G401.6 (cell line): ENCODE data around the gene LIPT2.

Experiments
- FAIRE-seq: peaks from 2 replicates; lab custom pipeline; 2012; peaks lifted over from hg19 to GRCh38; lab: Jason Lieb, UNC

Gene LIPT2

DNA sequence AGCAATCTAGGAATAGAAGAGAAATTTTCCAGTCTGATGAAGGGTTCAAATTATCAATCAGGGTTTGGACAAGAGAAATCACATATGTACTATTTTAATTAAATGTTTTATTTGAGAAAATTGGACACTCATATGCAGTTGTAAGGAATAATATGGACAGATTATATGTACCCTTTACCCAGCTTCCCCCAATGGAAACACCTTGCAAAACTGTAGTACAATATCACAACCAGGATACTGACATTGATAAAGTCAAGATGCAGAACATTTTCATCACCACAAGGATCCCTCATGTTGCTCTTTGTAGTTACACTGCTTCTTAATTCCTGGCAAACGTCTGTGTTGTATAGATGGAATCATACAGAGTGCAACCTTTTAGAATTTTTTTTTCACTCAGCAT lies 1.4 kb upstream of the LIPT2 start:
- no peak for FAIRE-seq

DNA sequence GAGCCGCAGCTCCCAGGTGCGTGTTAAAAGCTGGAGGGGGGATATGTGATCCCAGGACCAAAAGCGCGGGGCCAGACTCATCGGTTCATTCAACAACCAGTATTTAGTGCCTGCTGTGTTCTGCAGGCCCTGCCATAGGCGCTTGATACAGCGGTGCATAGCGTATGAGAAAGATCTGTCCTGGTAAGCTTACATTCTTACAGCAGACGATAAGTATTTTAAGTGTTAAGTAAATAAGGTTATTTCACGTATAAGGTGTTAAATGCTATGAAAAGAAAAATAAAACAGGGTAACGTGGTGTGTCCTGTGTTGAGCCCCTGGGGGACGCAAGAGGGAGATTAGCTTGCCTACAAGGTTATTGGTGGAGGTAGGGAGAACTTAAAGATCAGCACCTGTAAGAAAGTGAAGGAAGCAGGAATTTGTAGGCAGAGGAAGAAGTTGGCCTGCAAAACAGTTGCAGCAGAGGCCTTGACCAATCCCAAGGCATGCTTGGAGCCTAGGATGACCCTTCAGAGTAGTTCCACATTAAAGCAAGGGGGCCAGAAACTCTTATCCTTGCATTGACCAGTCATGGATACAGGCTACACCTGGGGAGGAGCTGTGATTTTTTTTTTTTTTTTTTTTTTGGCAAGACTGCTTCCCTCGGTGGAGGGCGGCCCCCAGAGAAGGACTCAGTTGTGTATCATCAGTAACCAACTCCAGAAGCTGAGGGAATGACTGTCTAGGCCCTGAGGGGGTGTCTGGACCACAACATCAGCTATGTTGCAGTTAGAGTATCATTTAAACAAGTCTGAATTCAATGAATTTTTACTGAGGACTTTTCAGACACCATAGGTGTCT lies 487 bp upstream of the LIPT2 start:
- FAIRE-seq = no peak

DNA sequence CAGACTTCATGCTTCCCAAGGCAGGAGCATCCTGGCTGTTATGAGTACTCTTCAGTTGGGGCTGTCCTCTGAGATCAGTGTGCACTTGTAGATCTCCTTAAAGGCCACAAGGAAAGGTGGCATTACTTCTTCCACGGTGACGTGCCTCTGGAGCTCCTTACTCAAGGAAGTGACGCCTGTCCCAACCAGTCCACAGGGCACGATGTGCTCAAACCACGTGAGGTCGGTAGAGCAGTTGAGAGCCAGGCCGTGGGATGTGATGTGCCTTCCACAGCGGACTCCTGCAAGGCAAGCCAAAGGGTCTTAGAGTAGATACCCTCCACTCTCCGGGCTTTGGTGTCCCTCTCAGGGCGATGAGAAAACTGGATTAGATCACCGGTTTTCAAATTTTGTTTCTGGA lies 1.4 kb downstream of the LIPT2 start:
- no peak for FAIRE-seq

DNA sequence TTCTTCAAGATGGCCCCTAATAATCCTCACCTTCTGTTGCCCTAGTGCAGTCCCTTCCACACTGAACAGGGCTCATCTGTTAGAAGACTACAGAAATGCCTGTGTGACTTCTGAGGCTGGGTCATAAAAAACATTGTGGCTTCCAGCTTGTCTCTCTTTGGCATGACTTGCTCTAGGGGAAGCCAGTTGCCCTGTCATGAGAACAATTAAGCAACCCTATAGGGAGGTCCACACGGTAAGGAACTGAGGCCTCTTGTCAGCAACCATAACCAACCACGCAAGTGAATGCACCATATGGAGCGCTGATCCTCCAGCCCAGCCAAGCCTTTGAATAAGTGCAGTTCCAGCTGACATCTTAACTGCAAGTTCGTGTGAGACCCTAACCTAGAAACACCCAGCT lies 2.6 kb downstream of the LIPT2 start:
- no peak for FAIRE-seq

DNA sequence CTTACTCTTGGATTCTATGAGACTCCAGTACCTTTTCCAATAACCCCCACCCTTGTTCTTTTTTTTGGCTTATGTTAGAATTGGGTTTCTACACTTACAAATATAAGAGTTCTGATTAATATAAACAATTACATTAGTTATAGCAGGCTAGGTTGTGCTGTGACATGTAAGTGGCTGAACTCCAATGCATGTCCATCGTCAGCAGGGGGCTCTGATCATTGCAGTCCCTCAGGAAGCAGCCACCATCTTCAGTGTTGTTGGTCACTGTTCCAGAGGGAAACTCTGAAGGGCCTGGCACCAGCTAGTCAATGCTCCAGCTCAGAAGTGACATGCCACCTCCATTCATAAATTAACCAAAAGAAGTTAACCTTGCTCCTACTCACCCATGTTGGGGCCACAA lies 5.6 kb downstream of the LIPT2 start:
- FAIRE-seq = no peak

DNA sequence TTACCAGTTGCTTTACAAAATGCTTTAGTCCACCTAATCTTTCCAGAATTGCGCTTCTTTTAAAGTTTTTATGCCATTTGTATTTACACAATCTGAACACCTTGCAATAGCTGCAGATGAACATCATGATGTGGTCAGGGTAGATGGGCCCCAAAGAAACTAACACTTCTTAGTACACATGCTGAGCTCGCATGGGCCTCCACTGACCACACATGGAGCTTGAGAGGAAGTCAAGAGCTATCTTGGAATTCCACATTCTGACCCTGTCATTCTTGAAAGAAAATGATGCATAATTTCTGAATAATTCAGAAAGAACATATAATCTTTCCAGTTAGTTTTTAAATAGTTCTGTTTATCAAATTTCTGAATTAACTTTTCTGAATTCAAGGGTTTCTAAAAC lies 7.7 kb downstream of the LIPT2 start:
- no peak for FAIRE-seq

DNA sequence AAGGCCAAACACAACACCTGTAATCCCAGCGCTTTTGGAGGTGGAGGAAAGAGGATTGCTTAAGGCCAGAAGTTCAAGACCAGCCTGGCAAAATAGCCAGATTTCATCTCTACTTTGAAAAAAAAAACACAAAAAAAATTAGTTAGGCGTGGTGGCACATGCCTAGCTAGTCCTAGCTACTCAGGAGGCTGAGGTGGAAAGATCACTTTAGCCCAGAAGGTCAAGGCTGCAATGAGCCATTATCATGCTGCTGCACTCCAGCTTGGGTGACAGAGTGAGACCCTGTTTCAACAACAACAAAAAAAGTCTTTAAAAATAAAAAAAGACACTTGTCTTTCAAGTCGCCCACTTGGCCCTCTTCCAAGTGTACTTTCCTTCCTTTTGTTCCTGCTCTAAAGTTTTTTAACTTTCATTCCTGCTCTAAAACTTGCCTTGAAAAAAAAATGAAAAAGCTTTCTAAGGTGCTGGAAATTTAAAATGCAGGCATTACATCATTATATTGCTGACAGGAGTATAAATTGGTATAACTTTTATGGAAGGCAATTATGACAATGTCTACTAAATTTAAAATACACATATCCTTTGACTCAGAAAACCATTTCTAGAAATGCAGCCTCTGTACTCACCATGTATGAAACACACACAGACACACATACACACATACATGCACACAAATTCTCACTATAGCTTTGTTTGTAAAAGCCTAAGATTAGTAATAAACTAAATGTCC lies 12.7 kb downstream of the LIPT2 start:
- FAIRE-seq = no peak

DNA sequence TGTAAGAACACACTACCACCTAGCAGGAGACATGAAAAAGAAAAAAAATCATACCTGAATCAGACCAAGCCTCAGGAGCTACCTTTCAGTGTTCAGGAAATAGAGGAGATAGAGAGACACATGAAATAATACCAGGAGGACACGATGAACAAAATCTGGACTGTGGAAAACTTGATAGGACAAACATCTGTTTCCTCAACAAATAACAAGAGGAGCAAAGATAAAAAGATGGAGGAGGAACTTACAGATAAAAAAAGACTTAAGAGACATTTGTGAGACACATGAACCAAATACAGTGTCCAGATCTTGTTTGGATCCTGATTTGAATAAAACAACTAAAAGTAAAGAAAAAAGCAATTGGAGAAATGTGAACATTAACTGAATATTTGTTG lies 13.8 kb downstream of the LIPT2 start:
- FAIRE-seq = no peak

DNA sequence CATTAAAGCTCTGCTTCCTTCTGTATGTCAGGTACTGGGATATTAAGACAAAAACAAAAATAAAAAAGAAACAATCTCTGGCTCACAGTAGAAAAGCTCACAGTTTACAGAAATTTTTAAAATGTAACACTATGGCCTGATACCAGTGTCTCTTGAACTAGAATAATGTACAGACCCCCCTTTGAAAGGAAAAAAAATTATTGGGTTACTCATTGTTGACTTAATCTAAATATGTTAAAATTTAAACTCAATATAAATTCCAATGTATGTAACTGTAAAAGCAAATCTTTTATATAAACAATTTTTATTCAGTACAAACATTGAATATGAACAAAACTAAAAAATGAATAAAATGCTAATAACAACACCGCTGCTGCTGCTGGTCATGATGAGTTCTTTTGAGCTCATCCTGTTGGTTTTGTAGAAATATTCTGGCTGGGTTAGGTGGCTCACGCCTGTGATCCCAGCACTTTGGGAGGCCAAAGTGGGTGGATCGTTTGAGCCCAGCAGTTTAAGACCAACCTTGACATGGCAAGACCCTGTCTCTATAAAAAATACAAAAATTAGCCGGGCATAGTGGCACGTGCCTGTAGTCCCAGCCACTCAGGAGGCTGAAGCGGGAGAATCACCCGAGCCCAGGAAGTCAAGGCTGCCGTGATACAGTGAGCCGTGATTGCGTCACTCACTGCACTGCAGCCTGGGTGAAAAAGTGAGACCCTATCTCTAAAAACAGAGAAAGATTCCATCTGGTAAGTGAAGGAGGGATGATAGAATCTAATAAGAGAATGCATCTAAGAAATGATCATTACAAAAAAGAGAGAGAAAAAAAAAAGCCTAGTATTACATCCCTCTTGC lies 14.4 kb downstream of the LIPT2 start:
- no peak for FAIRE-seq

DNA sequence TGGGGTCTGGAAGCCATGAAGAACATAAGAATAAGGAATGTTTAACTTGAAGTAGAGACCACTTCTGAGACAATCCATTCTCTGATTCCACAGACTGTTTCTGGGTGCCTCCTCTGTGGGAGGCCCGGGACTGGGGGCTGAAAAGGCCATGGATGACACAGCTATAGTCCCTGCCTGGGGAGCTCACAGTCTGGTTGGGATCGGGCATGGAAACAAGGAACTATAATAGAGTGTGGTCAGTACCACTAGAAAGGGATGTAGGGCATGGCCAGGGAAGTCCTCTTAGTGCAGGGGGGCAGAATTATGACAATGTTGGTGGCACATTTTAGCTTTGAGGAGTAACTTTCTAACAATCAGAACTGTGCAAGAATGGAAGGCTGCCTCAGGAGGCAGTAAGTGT lies 17.0 kb downstream of the LIPT2 start:
- no peak for FAIRE-seq

DNA sequence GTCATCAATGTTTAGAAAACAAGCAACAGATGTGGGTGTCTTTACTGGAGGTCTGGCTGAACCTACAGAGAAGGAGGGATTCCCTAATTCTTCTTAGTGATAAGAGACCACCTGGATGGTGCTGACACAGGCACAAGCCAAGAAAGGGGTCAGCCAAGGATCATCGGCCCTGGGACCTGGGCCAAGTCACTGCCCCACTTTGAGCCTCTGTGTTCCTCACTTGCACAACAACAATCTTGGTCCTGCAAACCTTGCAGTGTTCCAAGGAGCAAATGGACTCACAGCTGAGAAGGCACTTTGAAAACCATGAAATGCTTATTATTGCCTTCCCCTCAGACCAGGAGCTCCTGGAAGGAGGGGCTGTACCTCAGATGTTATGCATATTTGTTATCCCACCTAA lies 19.2 kb downstream of the LIPT2 start:
- no peak for FAIRE-seq

DNA sequence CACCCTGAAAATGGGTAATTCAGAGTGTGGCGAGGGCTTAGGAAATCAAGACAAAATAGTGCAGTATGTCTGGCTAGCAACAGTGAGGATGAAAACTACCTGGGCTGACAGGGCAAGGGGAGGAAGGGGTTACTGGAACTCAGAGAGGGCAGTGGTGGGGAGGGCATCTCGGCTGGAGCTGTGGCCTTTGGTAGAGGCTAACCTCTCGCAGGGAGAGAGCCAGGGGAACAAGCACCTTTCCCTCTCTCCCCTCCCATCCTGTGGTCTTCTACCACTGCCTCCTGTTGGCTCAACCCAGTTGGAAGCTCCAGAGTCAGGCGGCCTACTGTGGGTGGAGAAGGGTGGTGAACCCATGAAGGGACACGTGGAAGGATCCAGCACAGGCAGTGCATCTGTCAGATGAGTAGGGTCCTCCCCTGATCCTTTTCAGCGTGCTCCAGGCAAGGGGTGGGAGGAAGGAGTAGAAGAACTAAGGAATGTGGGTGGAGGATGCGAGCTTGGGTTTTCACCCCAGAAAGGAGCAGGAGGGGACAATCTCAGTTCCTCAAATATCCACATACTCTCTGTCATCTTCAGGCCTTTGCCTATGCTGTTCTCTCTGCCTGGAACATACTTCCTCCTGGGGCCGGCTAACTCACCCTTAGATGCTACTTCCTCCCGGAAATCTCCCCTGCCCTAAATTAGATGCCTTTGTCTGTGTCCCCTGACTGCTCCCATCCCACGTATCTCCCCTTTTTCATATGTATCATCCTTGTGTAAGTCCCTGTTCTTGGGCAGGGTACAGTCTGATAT lies 19.9 kb downstream of the LIPT2 start:
- FAIRE-seq = no peak

DNA sequence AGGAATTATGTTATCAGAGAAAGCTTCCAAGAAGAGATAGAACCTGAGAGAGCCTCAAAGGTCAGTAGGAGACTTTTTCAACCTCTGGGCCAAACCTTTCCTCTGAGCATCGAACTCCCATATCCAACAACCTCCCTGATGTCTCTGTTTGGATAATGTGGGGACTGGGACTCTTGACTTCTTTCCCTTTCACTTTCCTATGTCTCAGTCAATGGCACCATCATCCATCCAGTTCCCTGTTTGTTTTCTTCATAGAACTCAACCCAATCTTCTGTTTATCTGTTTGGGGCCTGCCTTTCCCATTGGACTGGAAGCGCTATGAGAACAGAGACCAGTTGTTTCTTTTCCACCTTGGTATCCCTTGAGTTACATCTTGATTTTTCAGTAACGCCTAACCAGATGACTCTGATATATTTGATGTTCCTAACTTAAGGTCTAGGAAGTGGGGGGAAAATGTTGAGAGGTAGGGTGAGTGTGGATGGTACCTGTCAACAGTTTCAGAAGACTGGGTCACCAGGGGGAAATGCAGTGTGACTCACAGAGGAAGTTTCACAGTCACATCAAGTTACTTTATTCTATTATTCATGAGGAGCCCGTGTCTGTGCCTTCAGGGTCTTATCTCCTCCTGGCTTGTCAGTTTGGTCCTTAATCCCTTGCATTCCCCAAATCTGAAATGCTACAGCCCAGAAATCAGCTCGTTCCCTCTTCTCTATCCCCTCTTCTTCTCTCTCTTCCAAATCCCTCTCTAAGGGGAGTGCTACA lies 21.7 kb downstream of the LIPT2 start:
- FAIRE-seq = no peak

DNA sequence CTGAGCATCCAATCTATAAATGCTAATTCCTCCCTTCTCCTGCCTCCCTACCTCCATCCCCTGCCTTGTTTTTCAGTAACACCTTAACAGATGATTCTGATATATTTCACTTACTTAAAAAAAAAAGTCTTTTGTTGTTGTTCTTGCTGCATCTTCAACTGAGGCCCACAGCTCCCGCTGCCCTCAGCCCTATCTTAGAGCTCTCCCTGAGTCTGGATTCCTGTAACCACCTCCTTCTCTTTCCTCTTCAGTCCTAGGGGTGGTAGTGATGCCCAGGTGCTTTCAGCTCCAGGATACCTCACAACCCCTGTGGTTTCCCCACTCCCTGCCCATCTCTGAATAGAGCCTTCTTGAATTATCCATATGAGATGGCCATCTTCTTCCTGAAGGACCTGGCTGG lies 22.5 kb downstream of the LIPT2 start:
- FAIRE-seq = no peak

DNA sequence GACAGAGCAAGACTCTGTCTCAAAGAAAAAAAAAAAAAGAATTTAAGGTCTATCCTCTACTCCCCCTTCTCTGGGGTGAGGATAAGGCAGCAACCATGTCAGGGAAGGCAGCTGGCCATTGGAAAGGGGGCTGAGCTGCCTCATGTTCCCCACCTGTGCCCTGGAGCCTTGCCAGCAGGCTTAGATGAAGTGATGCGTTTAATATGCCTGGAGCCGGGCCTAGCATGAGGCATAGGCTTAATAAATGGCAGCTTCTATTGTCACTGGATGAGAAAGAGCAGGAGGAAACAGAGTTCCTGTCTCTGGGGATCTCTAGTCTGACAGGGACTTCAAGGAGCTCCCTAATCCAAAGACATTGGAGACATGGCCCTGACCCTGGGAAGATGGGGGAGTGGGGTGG lies 23.0 kb downstream of the LIPT2 start:
- no peak for FAIRE-seq

DNA sequence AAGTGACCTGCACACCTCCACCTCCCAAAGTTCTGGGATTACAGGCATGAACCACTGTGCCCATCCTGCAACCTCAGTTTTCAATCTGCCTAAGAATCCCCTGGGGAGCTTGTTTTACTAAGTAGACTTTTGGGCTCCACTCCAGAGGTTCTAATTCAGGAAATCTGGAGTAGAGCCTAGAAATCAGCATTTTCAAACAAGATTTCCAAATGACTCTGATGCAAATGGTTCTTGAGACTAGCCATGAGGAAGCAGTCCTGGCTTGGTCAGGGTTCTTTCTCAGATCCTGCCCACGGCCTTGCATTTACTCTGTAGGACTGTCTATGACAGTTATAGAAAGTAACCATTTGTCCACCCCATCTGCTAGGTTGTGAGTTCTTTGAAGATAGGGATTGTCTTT lies 24.6 kb downstream of the LIPT2 start:
- no peak for FAIRE-seq

DNA sequence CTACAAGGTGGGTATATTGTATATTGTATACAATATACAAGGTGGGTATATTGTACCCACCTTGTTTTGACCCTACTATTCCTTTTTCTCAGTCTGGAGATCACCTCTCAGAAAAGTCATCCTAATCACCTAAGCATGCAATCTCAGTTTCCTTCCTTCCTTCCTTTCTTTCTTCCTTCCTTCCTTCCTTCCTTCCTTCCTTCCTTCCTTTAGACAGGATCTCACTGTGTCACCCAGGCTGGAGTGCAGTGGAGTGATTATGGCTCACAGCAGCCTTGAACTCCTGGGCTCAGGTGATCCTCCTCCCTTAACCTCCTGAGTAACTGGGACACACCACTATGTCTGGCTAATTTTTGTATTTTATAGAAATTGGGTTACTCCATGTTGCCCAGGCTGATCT lies 25.0 kb downstream of the LIPT2 start:
- no peak for FAIRE-seq

DNA sequence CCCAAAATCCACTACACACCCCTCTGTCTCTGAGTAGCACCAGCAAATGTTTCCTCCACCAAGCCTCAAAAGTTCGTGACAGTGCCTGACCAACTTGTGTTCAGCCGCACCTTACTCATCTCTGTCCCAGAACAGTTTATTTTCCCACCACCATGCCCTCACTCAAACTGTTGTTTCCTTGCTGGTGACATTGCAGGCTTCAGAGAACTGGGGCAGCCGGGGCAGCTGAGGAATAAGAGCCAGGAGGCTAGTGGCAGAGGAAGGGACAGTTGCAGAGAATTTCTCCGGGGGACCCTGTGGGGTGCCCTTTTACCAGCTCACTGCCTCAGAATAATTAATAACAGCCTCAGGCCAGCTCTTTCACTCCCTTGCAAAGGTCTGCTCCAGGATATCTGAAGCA lies 25.5 kb downstream of the LIPT2 start:
- no peak for FAIRE-seq

DNA sequence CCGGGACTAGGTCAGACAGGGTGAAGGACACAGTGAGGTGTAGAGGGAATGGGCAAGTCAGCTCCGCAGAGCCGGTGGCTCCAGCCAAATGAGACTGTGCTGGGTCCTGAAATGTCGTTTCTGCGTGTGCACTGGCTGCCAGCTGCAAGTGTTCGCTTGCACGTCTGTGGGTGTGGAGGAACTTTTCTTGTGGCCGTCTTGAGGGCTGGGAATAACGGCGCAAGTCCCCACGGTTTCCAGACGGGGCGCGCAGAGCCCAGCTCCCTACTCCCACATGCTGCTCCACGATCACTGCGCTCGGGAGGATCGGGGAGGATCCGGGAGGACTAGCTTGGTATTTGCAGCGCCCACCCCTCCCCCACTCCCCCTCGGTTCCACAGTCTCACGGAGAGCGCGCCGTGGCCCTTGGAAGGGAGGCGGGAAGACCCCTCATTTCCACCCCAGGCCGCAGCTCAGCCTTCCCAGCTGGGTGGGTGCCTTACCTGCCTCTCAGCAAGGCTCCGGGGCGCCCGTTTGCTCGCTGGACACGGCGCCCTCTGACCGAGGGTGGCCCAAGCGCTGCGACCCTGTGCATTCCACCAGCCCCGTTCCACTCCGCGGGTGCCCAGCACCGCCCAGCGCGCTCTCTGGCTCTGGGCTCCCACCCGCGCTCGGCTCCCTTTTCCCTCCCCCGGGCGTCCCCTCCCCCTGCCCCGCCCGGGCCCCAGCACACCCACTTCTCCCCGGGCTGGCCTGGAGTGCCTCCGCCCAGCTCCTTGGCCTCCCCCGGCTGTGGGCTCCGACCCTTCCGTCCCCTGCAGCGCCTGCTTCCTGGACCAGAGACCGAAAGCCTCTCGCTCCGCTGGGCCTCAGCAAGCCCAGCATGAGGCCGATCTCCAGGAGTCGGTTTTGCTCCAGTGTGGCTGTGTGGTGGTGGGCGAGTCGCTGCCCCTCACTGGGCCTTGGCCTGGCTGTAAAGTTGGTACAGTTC lies 26.3 kb downstream of the LIPT2 start, which contains the start of gene KCNE3:
TSS of gene KCNE3 (minus strand) at position 634 of the 970 bp plus-strand sequence. CDS start 9,986 bp downstream, outside the sequence.
- no peak for FAIRE-seq

DNA sequence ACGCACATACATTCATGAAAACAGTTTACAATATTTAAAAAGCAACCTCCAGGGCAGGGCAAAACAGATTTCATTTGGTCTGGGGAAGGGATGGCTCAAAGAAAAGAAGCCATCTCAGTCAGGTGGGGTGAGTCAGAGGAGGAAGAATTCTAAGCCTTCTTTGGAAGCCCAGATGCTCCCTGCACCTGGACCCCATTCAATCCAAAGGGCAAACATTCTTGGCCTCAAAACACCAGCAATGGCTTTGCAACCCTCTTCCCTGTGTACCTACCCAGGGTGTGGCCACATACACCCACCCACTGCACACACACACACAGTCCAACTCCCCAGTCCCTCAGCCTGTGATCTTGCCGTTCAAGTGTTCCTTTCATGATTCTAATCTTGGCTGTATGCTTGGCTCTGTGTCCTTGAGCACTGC lies 28.2 kb downstream of the LIPT2 start:
- no peak for FAIRE-seq
